Transverse colon (tissue), 4 donors: ENCODE data around the gene ARHGAP22. TPM values are rescaled to one million over a fixed set of nuclear protein-coding genes. Genes with fewer than 3 reads are reported as not detected.

Experiments used
- DNase-seq: peaks from one replicate; pipeline ENCODE4 v3.0.0-alpha.2; 2019
- H3K27ac ChIP-seq, 4 donors: fragments of 200-600 bp; sonication (generic); 2 replicates each; pipeline ENCODE4 v1.5.1; 2016 to 2018; ENCODE audit warnings: inconsistent platforms in 4 of 4
- H3K27me3 ChIP-seq: fragments of 200-600 bp; sonication (generic); 2 replicates; pipeline ENCODE4 v1.5.1; 2017; ENCODE audit warnings: inconsistent platforms
- H3K36me3 ChIP-seq, 4 donors: fragments of 200-600 bp; sonication (generic); 2 replicates each; pipeline ENCODE4 v1.5.1; 2017 to 2019; ENCODE audit warnings: inconsistent platforms in 4 of 4
- H3K4me1 ChIP-seq, 4 donors: fragments of 200-600 bp; sonication (generic); 2 replicates each; pipeline ENCODE4 v1.5.1; 2017 to 2020; ENCODE audit warnings: inconsistent platforms in 4 of 4
- H3K4me3 ChIP-seq, 4 donors: fragments of 200-600 bp; sonication (generic); 1 replicate in 1 of 4; 2 replicates in 3 of 4; pipeline versions ENCODE4 v1.5.1 to v1.6.1; 2017 to 2019; ENCODE audit warnings: inconsistent platforms in 4 of 4
- H3K9me3 ChIP-seq, 2 donors: fragments of 200-600 bp; sonication (generic); 2 replicates each; pipeline ENCODE4 v1.5.1; 2017 to 2019; ENCODE audit warnings: inconsistent platforms in 2 of 2
- CTCF ChIP-seq, 5 experiments: fragments of 200-600 bp in 3 of 5; fragments of 450-650 bp in 2 of 5; sonication (generic) in 3 of 5; IDR thresholded peaks; 1 replicate in 2 of 5; 2 replicates in 3 of 5; pipeline ENCODE4 v1.5.1; 2016 to 2017; ENCODE audit warnings: antibody characterized with exemption in 5 of 5, inconsistent platforms in 3 of 5, mild to moderate bottlenecking in 2 of 5, moderate library complexity in 1 of 5
- EP300 ChIP-seq: sonication (generic); formaldehyde crosslinking; IDR thresholded peaks from one replicate; pipeline ENCODE4 v1.6.1; 2017; ENCODE audit warnings: antibody characterized with exemption, low read depth
- POLR2A ChIP-seq: fragments of 450-650 bp; IDR thresholded peaks from one replicate; pipeline ENCODE4 v1.6.1; 2016; ENCODE audit warnings: antibody characterized with exemption, mild to moderate bottlenecking, moderate library complexity
- POLR2AphosphoS5 ChIP-seq, 3 donors: sonication (generic); formaldehyde crosslinking; IDR thresholded peaks; one replicate each; pipeline ENCODE4 v1.6.1; 2016; ENCODE audit warnings: antibody characterized with exemption in 3 of 3
- WGBS, 2 donors: methylation state at CpG; one replicate each; pipeline ENCODE4 v1.1.5; 2018; ENCODE audit warnings: low coverage in 1 of 2; 5-methylcytosine and 5-hydroxymethylcytosine counted together
- in situ Hi-C, 4 donors: fragments of 200-750 bp; cut with MboI; loops; one replicate each; pipeline versions ENCODE4 v1.15.0 to v1.15.1; 2017; ENCODE audit warnings: low sequenced_read_pairs in 3 of 4, low pct_ligation_motif_present in 1 of 4, low pct_unique_long_range_greater_than_20kb in 1 of 4
- intact Hi-C: fragments of 100-400 bp; cut with DNase I; formaldehyde crosslinking; loops from one replicate; pipeline ENCODE4 v1.15.1; 2023; ENCODE audit warnings: low total_unique reads
- total RNA-seq, 4 donors: library from RNA; depleted of rRNA; stranded (reverse); fragments of >200 nt; gene quantifications; one replicate each; pipeline ENCODE4 v1.1.0, GENCODE V29; 2016

The ARHGAP22 gene
- total RNA-seq, 4 donors from 2014 or later: 1.4 to 3.4 (median 1.7) TPM; not detected in 1

- Histone ChIP-seq H3K27ac (peak overlapping the region; percentile 12 to 34 (median 32)), H3K27me3 (no peaks in the 10 kb centered on the region), H3K4me1 (peaks cover 5 to 28% (median 10%) of the 10 kb centered on the region in 4 donors), H3K4me3 (no peak overlapping the region), H3K36me3 (no peaks in the 10 kb centered on the region), H3K9me3 (no peaks in the 10 kb centered on the region)
- intact Hi-C loops: no loop called here
- 50 to 52% methylated on average over 2 to 5 of the region's 5 CpGs for WGBS, 2 donors
- TF ChIP-seq POLR2A (no peak), POLR2AphosphoS5 (IDR thresholded peaks at IDR 0.05) (no peak), EP300 (no peak), CTCF (IDR thresholded peaks at IDR 0.05) (no peak)
- in situ Hi-C loops: loop anchor here in 1 of 4 donors (25.0 kb wide), 1 partner anchor 272 kb away; no protein-coding TSS in a partner anchor
- peak; percentile 56 for DNase-seq
Observed at GRCh38 chr10:48634198-48634983, 29.5 kb upstream of the ARHGAP22 start.

GRCh38 chr10:48633381-48634197 is 28.7 kb upstream of the ARHGAP22 start:
- Histone ChIP-seq H3K36me3 (no peaks in the 10 kb centered on the region), H3K4me1 (peaks cover 5 to 28% (median 10%) of the 10 kb centered on the region in 4 donors), H3K27me3 (no peaks in the 10 kb centered on the region), H3K9me3 (no peaks in the 10 kb centered on the region), H3K4me3 (no peak overlapping the region), H3K27ac (peak overlapping the region; percentile 23 to 34 (median 32))
- in situ Hi-C loops: loop anchor here in 1 of 4 donors (25.0 kb wide), 1 partner anchor 271 kb away; no protein-coding TSS in a partner anchor
- intact Hi-C loops: no loop called here
- no peak for DNase-seq
- WGBS, 2 donors: 29 to 62% methylated on average over 2 to 4 of the region's 4 CpGs
- no peak for TF ChIP-seq POLR2A
- TF ChIP-seq POLR2AphosphoS5 (IDR thresholded peaks at IDR 0.05): no peak
- no peak for TF ChIP-seq CTCF (IDR thresholded peaks at IDR 0.05)
- no peak for TF ChIP-seq EP300

GRCh38 chr10:48632166-48632565 is 27.3 kb upstream of the ARHGAP22 start:
- no peaks in the 10 kb centered on the region for H3K9me3 ChIP-seq
- 96% methylated on average over 1 of the region's 1 CpG; no CpG with 5 or more reads in 1 of the 2 donors for WGBS, 2 donors
- H3K4me3 ChIP-seq: no peak overlapping the region
- H3K36me3 ChIP-seq: no peaks in the 10 kb centered on the region
- no peak overlapping the region for H3K27ac ChIP-seq
- TF ChIP-seq CTCF (IDR thresholded peaks at IDR 0.05): no peak
- no peak for TF ChIP-seq POLR2AphosphoS5 (IDR thresholded peaks at IDR 0.05)
- no peak for TF ChIP-seq POLR2A
- no peak for TF ChIP-seq EP300
- H3K4me1 ChIP-seq: peaks cover 5 to 28% (median 10%) of the 10 kb centered on the region in 4 donors
- intact Hi-C loops: no loop called here
- H3K27me3 ChIP-seq: no peaks in the 10 kb centered on the region
- no peak for DNase-seq
- in situ Hi-C loops: loop anchor here in 1 of 4 donors (25.0 kb wide), 1 partner anchor 270 kb away; no protein-coding TSS in a partner anchor
